ENCODE data around the gene KLRC3.
"Not testable (repeated sequence)": the region's sequence is repeated elsewhere in the genome, so short reads cannot be mapped to it uniquely, and the experiment has no call there.

DNA sequence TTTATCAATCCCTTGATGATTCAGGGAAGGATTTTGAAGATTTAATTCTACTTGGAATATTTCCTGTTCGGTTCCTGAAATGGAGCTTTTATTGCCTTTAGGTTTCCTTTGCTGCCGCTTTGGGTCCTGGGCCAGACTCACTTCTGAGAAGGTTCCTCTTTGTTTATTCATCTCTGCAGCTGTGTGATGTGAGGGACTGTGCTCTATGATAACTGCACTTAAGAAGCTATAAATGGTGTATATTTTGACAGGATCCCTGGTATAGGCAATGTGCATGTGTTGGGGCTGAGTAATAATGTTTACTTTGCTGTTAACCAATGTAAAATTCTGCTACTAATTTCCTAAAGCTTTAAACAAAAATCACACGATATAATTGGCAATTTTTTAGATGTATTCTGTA is 15.4 kb upstream of the KLRC3 start, which contains the start of gene KLRC2:
- TF ChIP-seq, protein P1, sequence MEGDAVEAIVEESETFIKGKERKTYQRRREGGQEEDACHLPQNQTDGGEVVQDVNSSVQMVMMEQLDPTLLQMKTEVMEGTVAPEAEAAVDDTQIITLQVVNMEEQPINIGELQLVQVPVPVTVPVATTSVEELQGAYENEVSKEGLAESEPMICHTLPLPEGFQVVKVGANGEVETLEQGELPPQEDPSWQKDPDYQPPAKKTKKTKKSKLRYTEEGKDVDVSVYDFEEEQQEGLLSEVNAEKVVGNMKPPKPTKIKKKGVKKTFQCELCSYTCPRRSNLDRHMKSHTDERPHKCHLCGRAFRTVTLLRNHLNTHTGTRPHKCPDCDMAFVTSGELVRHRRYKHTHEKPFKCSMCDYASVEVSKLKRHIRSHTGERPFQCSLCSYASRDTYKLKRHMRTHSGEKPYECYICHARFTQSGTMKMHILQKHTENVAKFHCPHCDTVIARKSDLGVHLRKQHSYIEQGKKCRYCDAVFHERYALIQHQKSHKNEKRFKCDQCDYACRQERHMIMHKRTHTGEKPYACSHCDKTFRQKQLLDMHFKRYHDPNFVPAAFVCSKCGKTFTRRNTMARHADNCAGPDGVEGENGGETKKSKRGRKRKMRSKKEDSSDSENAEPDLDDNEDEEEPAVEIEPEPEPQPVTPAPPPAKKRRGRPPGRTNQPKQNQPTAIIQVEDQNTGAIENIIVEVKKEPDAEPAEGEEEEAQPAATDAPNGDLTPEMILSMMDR (IDR thresholded peaks at IDR 0.05), result not testable (repeated sequence)
- not testable (repeated sequence) for TF ChIP-seq SIN3A (IDR thresholded peaks at IDR 0.05; ENCODE audit: borderline replicate concordance, insufficient read depth, low read depth, low read length); POLR2AphosphoS5 (IDR thresholded peaks at IDR 0.05; ENCODE audit: low read depth, low read length)

Data from Panc1 (cell line).